Measurements from ENCODE around the gene MIPOL1.

GRCh38 chr14:37275963-37276362, 78.2 kb downstream of the MIPOL1 start:
- no peak for TF ChIP-seq POLR2AphosphoS5 (IDR thresholded peaks at IDR 0.05; ENCODE audit: low read depth)
- TF ChIP-seq CTCF (conservative IDR thresholded peaks at IDR 0.05; ENCODE audit: low read depth in 2 of 2) = no peak
- no peak for TF ChIP-seq EZH2 (IDR thresholded peaks at IDR 0.05; ENCODE audit: low read depth, unreplicated experiment)
- no peak for TF ChIP-seq CREB1 (CRISPR knock-in tag; IDR thresholded peaks at IDR 0.05; ENCODE audit: low read depth)
- no peak for TF ChIP-seq ZNF331 (CRISPR knock-in tag; IDR thresholded peaks at IDR 0.05; ENCODE audit: low read depth)
- no peak for TF ChIP-seq JUNB (IDR thresholded peaks at IDR 0.05; ENCODE audit: unreplicated experiment)
- TF ChIP-seq, protein P1, sequence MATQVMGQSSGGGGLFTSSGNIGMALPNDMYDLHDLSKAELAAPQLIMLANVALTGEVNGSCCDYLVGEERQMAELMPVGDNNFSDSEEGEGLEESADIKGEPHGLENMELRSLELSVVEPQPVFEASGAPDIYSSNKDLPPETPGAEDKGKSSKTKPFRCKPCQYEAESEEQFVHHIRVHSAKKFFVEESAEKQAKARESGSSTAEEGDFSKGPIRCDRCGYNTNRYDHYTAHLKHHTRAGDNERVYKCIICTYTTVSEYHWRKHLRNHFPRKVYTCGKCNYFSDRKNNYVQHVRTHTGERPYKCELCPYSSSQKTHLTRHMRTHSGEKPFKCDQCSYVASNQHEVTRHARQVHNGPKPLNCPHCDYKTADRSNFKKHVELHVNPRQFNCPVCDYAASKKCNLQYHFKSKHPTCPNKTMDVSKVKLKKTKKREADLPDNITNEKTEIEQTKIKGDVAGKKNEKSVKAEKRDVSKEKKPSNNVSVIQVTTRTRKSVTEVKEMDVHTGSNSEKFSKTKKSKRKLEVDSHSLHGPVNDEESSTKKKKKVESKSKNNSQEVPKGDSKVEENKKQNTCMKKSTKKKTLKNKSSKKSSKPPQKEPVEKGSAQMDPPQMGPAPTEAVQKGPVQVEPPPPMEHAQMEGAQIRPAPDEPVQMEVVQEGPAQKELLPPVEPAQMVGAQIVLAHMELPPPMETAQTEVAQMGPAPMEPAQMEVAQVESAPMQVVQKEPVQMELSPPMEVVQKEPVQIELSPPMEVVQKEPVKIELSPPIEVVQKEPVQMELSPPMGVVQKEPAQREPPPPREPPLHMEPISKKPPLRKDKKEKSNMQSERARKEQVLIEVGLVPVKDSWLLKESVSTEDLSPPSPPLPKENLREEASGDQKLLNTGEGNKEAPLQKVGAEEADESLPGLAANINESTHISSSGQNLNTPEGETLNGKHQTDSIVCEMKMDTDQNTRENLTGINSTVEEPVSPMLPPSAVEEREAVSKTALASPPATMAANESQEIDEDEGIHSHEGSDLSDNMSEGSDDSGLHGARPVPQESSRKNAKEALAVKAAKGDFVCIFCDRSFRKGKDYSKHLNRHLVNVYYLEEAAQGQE (IDR thresholded peaks at IDR 0.05; ENCODE audit: unreplicated experiment) = no peak
- no peak for TF ChIP-seq NANOG (IDR thresholded peaks at IDR 0.05; ENCODE audit: borderline replicate concordance)
- no peak for TF ChIP-seq EZH2phosphoT487 (IDR thresholded peaks at IDR 0.05; ENCODE audit: unreplicated experiment)
- TF ChIP-seq ZNF114 (CRISPR knock-in tag; IDR thresholded peaks at IDR 0.05) = no peak

All from GM23338 (cell line).